ENCODE results near the gene NACC2. TPM values are rescaled to one million over a fixed set of nuclear protein-coding genes. Genes with fewer than 3 reads are reported as not detected.

The NACC2 gene
- total RNA-seq, 2 donors from 2014 or later = 69.2 to 79.7 TPM

DNA sequence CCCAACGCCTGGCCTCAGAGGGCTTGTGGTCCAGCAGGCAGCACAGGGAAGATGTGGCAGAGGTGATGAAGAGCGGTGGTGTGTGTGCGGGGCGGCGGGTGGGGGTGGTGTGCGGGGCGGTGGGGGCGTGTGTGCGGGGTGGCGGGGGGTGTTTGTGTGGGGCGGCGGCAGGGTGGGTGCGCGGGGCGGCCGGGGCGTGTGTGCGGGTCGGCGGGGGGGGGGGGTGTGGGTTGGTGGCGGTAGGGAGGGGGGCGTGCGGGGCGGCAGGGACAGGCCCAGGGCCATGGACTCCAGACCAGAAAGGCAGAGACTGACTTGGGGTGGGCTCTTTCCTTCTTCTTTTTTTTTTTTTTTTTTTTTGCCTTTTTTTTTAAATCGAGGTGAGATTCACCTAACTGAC, 4.5 kb upstream of the NACC2 start:
- Histone ChIP-seq H3K27me3 (replicated peaks; ENCODE audit: insufficient read depth) (no peaks in the 10 kb centered on the region), H3K27ac (no peak overlapping the region)

DNA sequence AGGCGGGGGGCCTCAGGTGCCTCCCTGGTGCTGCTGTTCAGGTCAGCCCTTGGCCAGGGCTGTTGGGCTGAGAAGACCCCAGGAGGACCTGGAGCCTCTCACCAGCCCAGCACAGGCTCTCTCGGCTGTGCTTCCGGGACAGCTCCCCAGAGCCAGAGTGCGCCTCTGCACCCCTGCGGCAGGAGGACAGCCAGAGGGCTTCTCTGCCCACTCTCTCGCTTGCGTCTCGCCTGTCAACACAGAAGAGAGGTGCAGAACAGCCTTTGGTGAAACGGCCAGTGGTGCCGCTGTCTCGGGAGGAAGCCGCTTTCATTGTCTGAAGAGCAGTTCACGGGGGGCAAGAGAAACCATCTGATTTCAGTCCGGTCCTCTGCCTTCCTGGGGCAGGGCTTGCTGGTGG, 3.8 kb upstream of the NACC2 start:
- Histone ChIP-seq H3K9me3 (no peaks in the 10 kb centered on the region), H3K4me3 (no peak overlapping the region), H3K4me1 (ENCODE audit: control insufficient read depth in 1 of 2, low read depth in 2 of 2) (peaks cover 5 to 11% of the 10 kb centered on the region in 2 donors), H3K27ac (no peak overlapping the region), H3K36me3 (no peaks in the 10 kb centered on the region), H3K27me3 (replicated peaks; ENCODE audit: insufficient read depth) (no peaks in the 10 kb centered on the region)
- TF ChIP-seq, protein P1, sequence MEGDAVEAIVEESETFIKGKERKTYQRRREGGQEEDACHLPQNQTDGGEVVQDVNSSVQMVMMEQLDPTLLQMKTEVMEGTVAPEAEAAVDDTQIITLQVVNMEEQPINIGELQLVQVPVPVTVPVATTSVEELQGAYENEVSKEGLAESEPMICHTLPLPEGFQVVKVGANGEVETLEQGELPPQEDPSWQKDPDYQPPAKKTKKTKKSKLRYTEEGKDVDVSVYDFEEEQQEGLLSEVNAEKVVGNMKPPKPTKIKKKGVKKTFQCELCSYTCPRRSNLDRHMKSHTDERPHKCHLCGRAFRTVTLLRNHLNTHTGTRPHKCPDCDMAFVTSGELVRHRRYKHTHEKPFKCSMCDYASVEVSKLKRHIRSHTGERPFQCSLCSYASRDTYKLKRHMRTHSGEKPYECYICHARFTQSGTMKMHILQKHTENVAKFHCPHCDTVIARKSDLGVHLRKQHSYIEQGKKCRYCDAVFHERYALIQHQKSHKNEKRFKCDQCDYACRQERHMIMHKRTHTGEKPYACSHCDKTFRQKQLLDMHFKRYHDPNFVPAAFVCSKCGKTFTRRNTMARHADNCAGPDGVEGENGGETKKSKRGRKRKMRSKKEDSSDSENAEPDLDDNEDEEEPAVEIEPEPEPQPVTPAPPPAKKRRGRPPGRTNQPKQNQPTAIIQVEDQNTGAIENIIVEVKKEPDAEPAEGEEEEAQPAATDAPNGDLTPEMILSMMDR (IDR thresholded peaks at IDR 0.05) = no peak
- DNase-seq (ENCODE audit: low spot score) (no peak), ATAC-seq (ENCODE audit: insufficient number of reproducible peaks, low FRiP score, low read depth) (no peak)

More for the DNA sequence above, 4.5 kb upstream of the NACC2 start:
- Histone ChIP-seq H3K4me1 (ENCODE audit: control insufficient read depth in 1 of 2, low read depth in 2 of 2) (peaks cover 5 to 11% of the 10 kb centered on the region in 2 donors), H3K36me3 (no peaks in the 10 kb centered on the region), H3K4me3 (no peak overlapping the region), H3K9me3 (no peaks in the 10 kb centered on the region)
- ATAC-seq (ENCODE audit: insufficient number of reproducible peaks, low FRiP score, low read depth) (no peak), DNase-seq (ENCODE audit: low spot score) (no peak)
- TF ChIP-seq, protein P1 (IDR thresholded peaks at IDR 0.05) = no peak

DNA sequence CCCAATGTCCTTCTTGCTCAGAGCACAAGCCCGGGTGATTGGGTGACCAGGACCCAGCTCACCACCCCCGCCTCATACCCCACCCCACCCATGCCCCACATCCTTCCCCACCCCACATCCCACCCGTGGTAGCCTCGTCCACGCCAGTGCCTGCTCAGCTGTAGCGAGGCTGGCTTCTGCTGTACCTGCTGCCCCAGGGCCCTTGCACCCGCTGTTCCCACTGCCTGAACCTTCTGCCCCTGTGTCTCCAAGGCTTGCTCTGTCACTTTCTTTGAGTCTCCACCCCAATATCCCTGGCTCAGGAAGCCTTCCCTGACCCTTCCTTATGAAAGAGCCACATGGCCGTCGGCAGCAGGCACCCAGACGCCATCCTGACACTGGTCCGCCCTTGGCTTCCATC, 3.1 kb upstream of the NACC2 start:
- peaks cover 10 to 18% of the 10 kb centered on the region in 2 donors for H3K4me1 ChIP-seq (ENCODE audit: control insufficient read depth in 1 of 2, low read depth in 2 of 2)
- no peak for ATAC-seq (ENCODE audit: insufficient number of reproducible peaks, low FRiP score, low read depth)

DNA sequence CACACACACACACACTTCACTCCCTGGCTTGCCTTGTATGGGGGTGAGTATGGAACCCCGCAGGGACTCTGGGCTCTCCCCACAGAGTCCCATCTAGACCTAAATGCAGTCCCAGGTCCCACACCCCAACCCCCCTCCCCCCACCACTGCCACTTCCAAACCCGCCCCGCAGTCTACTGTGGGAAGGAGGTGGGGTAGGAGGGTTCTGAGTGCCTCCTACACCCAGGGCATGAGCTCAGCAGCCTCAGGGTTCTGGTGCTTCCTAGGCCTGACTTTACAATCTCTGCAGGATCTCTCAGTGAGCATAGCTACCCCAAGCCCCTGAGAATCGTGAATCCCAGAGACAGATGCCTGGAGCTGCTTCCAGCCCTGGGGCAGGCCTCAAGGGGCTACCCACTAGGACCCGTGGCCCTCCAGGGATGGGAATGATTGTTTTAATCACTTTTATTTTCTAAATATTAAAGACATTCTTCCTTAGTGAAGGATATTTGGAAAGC, 1.5 kb upstream of the NACC2 start:
- TF ChIP-seq, protein P1 (IDR thresholded peaks at IDR 0.05) = no peak
- Histone ChIP-seq H3K4me1 (ENCODE audit: control insufficient read depth in 1 of 2, low read depth in 2 of 2) (peaks cover 26 to 34% of the 10 kb centered on the region in 2 donors), H3K27me3 (replicated peaks; ENCODE audit: insufficient read depth) (no peaks in the 10 kb centered on the region), H3K27ac (peak overlapping the region in 1 of 2 donors; percentile 62), H3K9me3 (no peaks in the 10 kb centered on the region), H3K4me3 (no peak overlapping the region), H3K36me3 (no peaks in the 10 kb centered on the region)
- DNase-seq (ENCODE audit: low spot score) (no peak), ATAC-seq (ENCODE audit: insufficient number of reproducible peaks, low FRiP score, low read depth) (no peak)

More for the DNA sequence above, 3.1 kb upstream of the NACC2 start:
- Histone ChIP-seq H3K36me3 (no peaks in the 10 kb centered on the region), H3K9me3 (no peaks in the 10 kb centered on the region), H3K4me3 (no peak overlapping the region), H3K27ac (no peak overlapping the region), H3K27me3 (replicated peaks; ENCODE audit: insufficient read depth) (no peaks in the 10 kb centered on the region)
- DNase-seq (ENCODE audit: low spot score) = no peak
- TF ChIP-seq, protein P1 (IDR thresholded peaks at IDR 0.05) = no peak

DNA sequence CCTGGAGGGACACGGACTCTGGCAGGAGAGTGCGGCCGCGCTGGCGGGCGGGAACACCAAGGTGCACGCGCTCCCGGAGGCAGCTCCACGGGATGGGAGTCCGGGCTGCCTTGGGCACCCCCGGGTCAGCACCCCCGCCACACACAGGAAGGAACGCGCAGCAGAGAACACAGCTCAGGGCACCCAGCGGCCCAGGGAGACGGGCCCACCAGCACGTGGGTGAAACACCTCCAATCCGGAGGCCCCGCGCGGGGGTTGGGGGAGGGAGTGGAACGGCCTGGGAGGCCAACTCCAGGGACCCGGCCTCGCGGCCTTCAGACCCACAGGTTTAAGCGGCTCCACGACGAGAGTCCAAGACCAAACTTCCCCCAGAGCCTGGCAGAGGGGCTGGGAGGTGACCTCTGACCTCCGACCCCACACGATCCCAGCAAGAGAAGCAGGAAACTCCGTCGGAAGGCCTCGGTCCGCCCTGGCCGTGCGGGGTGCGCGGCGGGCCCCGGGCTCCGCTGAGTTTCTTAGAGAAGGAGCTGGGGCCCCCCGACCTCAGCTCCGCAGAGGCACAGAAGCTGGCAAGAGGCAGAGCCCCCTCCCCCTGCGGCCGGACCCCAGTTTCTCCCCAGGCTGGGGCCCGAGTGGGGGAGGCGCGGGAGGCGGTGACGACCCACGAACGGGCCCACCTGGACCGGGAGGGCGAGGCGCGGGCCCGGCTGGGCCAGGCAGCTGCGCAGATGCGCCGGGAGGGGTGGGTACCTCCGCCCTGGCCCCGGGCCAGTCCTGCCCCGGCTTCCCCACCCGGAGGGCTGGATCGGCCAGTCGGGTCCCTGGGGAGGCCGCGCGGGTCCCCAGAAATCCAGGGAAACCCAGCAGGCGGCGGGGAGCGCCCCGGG, 851 bp downstream of the NACC2 start:
- Histone ChIP-seq H3K27ac (peak overlapping the region; percentile 89 to 94), H3K36me3 (no peaks in the 10 kb centered on the region), H3K27me3 (replicated peaks; ENCODE audit: insufficient read depth) (no peaks in the 10 kb centered on the region), H3K9me3 (no peaks in the 10 kb centered on the region), H3K4me1 (ENCODE audit: control insufficient read depth in 1 of 2, low read depth in 2 of 2) (peaks cover 46 to 57% of the 10 kb centered on the region in 2 donors), H3K4me3 (peak overlapping the region; percentile 78)
- DNase-seq (ENCODE audit: low spot score) (peak; percentile 42), ATAC-seq (ENCODE audit: insufficient number of reproducible peaks, low FRiP score, low read depth) (peak; percentile 13)
- TF ChIP-seq, protein P1 (IDR thresholded peaks at IDR 0.05) = no peak

All from thoracic aorta (tissue), 2 donors.